Measurements from ENCODE around the gene RNF182. TPM values are rescaled to one million over a fixed set of nuclear protein-coding genes. Genes with fewer than 3 reads are reported as not detected.

The RNF182 gene
- total and polyA plus RNA-seq, 9 of the 15 experiments (the other 6 are each of a cell fraction or from before 2014, with no cell fraction given), result 12.8 to 22.8 (median 17.5) TPM

DNA sequence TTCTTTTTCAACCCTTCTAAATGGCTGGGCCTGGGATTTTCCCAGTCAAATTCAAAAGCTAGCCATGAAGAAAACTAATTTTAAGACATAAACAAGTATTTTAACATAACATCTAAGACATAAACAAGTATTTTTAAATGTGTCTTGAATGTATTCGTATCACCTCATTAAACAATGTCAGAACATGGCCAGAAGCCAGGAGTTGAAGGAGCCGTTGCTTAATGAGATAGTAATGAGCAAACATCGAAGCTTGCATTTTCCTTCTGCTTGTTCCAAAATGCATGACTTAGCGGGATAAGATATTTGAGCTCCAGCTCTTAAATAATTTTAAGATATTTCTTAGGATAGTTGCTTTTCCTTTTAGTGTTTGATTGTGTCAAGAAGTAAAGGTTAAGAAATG, 4.2 kb upstream of the RNF182 start (continued):
- TF ChIP-seq FOXJ2 (tag; IDR thresholded peaks at IDR 0.05), result no peak
- TF ChIP-seq MECOM (CRISPR knock-in tag; IDR thresholded peaks at IDR 0.05), result no peak
- peak; percentile 49; the same call in 1 of the 2 replicates for TF ChIP-seq FOXM1 (IDR thresholded peaks at IDR 0.05; ENCODE audit: low read depth)
- no peak for TF ChIP-seq FOXM1 (CRISPR knock-in tag; IDR thresholded peaks at IDR 0.05; ENCODE audit: low read depth)
- no peak for TF ChIP-seq SNIP1 (IDR thresholded peaks at IDR 0.05; ENCODE audit: low read depth)
- TF ChIP-seq, protein P1, sequence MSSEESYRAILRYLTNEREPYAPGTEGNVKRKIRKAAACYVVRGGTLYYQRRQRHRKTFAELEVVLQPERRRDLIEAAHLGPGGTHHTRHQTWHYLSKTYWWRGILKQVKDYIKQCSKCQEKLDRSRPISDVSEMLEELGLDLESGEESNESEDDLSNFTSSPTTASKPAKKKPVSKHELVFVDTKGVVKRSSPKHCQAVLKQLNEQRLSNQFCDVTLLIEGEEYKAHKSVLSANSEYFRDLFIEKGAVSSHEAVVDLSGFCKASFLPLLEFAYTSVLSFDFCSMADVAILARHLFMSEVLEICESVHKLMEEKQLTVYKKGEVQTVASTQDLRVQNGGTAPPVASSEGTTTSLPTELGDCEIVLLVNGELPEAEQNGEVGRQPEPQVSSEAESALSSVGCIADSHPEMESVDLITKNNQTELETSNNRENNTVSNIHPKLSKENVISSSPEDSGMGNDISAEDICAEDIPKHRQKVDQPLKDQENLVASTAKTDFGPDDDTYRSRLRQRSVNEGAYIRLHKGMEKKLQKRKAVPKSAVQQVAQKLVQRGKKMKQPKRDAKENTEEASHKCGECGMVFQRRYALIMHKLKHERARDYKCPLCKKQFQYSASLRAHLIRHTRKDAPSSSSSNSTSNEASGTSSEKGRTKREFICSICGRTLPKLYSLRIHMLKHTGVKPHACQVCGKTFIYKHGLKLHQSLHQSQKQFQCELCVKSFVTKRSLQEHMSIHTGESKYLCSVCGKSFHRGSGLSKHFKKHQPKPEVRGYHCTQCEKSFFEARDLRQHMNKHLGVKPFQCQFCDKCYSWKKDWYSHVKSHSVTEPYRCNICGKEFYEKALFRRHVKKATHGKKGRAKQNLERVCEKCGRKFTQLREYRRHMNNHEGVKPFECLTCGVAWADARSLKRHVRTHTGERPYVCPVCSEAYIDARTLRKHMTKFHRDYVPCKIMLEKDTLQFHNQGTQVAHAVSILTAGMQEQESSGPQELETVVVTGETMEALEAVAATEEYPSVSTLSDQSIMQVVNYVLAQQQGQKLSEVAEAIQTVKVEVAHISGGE (CRISPR knock-in tag; IDR thresholded peaks at IDR 0.05), result 0 out of 6 replicates have a peak, but pooled peaks of 1 of the 3 experiments have one; percentile 32
- peak; percentile 26; the same call in 1 of the 2 replicates for TF ChIP-seq TCF3 (CRISPR knock-in tag; IDR thresholded peaks at IDR 0.05)
- TF ChIP-seq, protein P2, sequence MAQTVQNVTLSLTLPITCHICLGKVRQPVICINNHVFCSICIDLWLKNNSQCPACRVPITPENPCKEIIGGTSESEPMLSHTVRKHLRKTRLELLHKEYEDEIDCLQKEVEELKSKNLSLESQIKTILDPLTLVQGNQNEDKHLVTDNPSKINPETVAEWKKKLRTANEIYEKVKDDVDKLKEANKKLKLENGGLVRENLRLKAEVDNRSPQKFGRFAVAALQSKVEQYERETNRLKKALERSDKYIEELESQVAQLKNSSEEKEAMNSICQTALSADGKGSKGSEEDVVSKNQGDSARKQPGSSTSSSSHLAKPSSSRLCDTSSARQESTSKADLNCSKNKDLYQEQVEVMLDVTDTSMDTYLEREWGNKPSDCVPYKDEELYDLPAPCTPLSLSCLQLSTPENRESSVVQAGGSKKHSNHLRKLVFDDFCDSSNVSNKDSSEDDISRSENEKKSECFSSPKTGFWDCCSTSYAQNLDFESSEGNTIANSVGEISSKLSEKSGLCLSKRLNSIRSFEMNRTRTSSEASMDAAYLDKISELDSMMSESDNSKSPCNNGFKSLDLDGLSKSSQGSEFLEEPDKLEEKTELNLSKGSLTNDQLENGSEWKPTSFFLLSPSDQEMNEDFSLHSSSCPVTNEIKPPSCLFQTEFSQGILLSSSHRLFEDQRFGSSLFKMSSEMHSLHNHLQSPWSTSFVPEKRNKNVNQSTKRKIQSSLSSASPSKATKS (CRISPR knock-in tag; IDR thresholded peaks at IDR 0.05), result no peak
- TF ChIP-seq L3MBTL2 (IDR thresholded peaks at IDR 0.05), result peak; percentile 44; the same call in 1 of the 2 replicates
- TF ChIP-seq POLR3A (IDR thresholded peaks at IDR 0.05; ENCODE audit: borderline replicate concordance, extremely low read depth, insufficient read depth, insufficient read length), result no peak
- no peak for TF ChIP-seq ARID2 (IDR thresholded peaks at IDR 0.05)
- TF ChIP-seq, protein P3, sequence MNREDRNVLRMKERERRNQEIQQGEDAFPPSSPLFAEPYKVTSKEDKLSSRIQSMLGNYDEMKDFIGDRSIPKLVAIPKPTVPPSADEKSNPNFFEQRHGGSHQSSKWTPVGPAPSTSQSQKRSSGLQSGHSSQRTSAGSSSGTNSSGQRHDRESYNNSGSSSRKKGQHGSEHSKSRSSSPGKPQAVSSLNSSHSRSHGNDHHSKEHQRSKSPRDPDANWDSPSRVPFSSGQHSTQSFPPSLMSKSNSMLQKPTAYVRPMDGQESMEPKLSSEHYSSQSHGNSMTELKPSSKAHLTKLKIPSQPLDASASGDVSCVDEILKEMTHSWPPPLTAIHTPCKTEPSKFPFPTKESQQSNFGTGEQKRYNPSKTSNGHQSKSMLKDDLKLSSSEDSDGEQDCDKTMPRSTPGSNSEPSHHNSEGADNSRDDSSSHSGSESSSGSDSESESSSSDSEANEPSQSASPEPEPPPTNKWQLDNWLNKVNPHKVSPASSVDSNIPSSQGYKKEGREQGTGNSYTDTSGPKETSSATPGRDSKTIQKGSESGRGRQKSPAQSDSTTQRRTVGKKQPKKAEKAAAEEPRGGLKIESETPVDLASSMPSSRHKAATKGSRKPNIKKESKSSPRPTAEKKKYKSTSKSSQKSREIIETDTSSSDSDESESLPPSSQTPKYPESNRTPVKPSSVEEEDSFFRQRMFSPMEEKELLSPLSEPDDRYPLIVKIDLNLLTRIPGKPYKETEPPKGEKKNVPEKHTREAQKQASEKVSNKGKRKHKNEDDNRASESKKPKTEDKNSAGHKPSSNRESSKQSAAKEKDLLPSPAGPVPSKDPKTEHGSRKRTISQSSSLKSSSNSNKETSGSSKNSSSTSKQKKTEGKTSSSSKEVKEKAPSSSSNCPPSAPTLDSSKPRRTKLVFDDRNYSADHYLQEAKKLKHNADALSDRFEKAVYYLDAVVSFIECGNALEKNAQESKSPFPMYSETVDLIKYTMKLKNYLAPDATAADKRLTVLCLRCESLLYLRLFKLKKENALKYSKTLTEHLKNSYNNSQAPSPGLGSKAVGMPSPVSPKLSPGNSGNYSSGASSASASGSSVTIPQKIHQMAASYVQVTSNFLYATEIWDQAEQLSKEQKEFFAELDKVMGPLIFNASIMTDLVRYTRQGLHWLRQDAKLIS (CRISPR knock-in tag; IDR thresholded peaks at IDR 0.05), result no peak
- TF ChIP-seq KDM4B (IDR thresholded peaks at IDR 0.05; ENCODE audit: borderline replicate concordance in 2 of 2, low read depth in 1 of 2), result no peak
- TF ChIP-seq NCOR1 (IDR thresholded peaks at IDR 0.05), result no peak
- TF ChIP-seq BRCA1 (IDR thresholded peaks at IDR 0.05), result no peak
- TF ChIP-seq BRCA1 (CRISPR knock-in tag; IDR thresholded peaks at IDR 0.05), result no peak
- TF ChIP-seq ARNT (IDR thresholded peaks at IDR 0.05), result 0 out of 4 replicates have a peak, but pooled peaks of 1 of the 2 experiments have one; percentile 24
- TF ChIP-seq EP400 (IDR thresholded peaks at IDR 0.05), result 0 out of 2 replicates have a peak, but pooled peaks have one; percentile 8
- TF ChIP-seq CBX3 (IDR thresholded peaks at IDR 0.05; ENCODE audit: borderline replicate concordance in 1 of 2, low read length in 2 of 2), result 0 out of 3 replicates have a peak, but pooled peaks of 1 of the 2 experiments have one; percentile 34
- peak; percentile 59; the same call in 1 of the 2 replicates for TF ChIP-seq EP300 (IDR thresholded peaks at IDR 0.05; ENCODE audit: low read length)
- TF ChIP-seq ZNF77 (CRISPR knock-in tag; IDR thresholded peaks at IDR 0.05), result no peak
